ENCODE results near the gene CNGA3. TPM values are rescaled to one million over a fixed set of nuclear protein-coding genes. Genes with fewer than 3 reads are reported as not detected.

Gene CNGA3
- total RNA-seq, 2 experiments from 2014 or later, result not detected

DNA sequence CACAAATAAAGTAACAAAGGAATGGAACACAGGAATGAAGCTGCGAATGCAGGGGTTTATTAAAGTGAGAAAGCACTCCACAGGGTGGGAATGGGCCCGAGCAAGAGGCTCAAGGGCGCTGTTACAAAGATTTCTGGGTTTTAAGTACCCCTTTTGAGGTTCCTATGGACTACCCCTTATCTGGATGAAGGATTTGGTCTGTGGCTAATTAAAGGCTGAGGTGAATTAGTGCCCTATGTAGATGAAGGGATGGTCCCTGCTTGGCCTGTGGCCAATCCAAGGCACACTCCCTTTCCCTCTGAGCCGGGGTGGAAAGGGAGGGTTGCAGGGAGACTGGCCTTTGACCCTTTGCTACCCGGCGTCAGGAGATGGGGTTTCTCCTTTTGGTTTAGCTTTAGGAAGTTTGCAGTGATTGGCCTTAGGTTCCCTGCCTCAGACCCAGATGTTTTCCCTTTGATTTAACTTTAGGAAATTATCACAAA is 47.5 kb upstream of the CNGA3 start:
- no peak overlapping the region for H2AFZ ChIP-seq (ENCODE audit: low read length)
- H3K27ac ChIP-seq (ENCODE audit: low read depth, low read length, poor library complexity, severe bottlenecking), result no peak overlapping the region
- TF ChIP-seq EZH2phosphoT487 (IDR thresholded peaks at IDR 0.05; ENCODE audit: borderline replicate concordance, low read depth, low read length), result no peak
- TF ChIP-seq, protein P1, sequence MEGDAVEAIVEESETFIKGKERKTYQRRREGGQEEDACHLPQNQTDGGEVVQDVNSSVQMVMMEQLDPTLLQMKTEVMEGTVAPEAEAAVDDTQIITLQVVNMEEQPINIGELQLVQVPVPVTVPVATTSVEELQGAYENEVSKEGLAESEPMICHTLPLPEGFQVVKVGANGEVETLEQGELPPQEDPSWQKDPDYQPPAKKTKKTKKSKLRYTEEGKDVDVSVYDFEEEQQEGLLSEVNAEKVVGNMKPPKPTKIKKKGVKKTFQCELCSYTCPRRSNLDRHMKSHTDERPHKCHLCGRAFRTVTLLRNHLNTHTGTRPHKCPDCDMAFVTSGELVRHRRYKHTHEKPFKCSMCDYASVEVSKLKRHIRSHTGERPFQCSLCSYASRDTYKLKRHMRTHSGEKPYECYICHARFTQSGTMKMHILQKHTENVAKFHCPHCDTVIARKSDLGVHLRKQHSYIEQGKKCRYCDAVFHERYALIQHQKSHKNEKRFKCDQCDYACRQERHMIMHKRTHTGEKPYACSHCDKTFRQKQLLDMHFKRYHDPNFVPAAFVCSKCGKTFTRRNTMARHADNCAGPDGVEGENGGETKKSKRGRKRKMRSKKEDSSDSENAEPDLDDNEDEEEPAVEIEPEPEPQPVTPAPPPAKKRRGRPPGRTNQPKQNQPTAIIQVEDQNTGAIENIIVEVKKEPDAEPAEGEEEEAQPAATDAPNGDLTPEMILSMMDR (conservative IDR thresholded peaks at IDR 0.05; ENCODE audit: low read length), result no peak
- ChIA-PET CTCF (ENCODE audit: unreplicated experiment) (no interaction called here), POLR2A (no interaction called here)
- H3K79me2 ChIP-seq (ENCODE audit: insufficient read depth, low read depth, low read length), result no peaks in the 10 kb centered on the region
- H4K20me1 ChIP-seq (ENCODE audit: insufficient read depth, low read length), result no peaks in the 10 kb centered on the region
- no peak overlapping the region for H3K4me2 ChIP-seq (ENCODE audit: low read length)
- DNase-seq (ENCODE audit: low spot score), result no peak
- H3K4me3 ChIP-seq (ENCODE audit: low read depth, low read length, poor library complexity, severe bottlenecking), result no peak overlapping the region
- H3K4me1 ChIP-seq (ENCODE audit: insufficient read depth, low read length, poor library complexity, severe bottlenecking), result no peaks in the 10 kb centered on the region
- no TSS peak for BruUV-seq (replicated peaks)
- no peaks in the 10 kb centered on the region for H3K36me3 ChIP-seq (ENCODE audit: insufficient read depth, low read length)
- H3K9me3 ChIP-seq (ENCODE audit: low read length), result no peaks in the 10 kb centered on the region
- no peaks in the 10 kb centered on the region for H3K9me2 ChIP-seq (ENCODE audit: insufficient read depth, low read length)
- intact Hi-C loops (cut with micrococcal nuclease; ENCODE audit: unreplicated experiment), result no loop called here

DNA sequence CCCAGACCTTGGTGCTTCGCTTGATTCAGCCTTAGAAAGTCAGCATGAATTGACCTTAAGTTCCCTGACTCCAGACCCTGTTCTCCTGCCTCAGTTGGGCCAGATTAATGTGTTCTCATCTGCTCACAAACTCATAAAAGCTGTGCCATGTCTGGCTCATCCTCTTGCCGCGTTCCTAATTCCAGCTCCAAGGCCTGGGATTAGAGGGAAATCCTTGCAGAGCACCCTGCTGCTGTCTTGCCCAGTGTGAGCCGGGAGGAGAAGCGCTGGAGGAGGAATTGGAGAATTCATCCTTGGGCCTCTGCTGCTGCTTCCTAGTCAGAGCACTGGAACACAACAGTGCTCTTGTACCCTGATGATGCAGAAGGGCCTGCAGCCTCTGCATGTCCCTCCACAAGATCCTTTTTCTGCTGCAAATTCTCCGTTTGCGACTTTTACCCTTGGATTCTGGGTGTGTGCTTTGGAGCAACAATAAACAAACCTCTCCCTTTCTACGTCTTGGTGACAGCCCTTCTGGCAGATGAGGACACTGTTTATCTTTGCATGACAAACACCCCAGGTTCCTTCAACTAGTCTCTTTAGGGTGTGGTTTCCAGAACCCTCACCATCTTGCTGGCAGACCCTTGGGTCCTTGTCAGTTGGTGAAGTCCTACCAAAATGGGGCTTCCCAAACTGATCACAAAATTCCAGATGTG is 46.9 kb upstream of the CNGA3 start:
- intact Hi-C loops (cut with micrococcal nuclease; ENCODE audit: unreplicated experiment), result no loop called here
- no peaks in the 10 kb centered on the region for H3K9me2 ChIP-seq (ENCODE audit: insufficient read depth, low read length)
- no peak overlapping the region for H3K4me2 ChIP-seq (ENCODE audit: low read length)
- H3K79me2 ChIP-seq (ENCODE audit: insufficient read depth, low read depth, low read length), result no peaks in the 10 kb centered on the region
- no peak overlapping the region for H3K4me3 ChIP-seq (ENCODE audit: low read depth, low read length, poor library complexity, severe bottlenecking)
- ChIA-PET POLR2A (no interaction called here), CTCF (ENCODE audit: unreplicated experiment) (no interaction called here)
- no peaks in the 10 kb centered on the region for H3K4me1 ChIP-seq (ENCODE audit: insufficient read depth, low read length, poor library complexity, severe bottlenecking)
- no peaks in the 10 kb centered on the region for H3K9me3 ChIP-seq (ENCODE audit: low read length)
- H4K20me1 ChIP-seq (ENCODE audit: insufficient read depth, low read length), result no peaks in the 10 kb centered on the region
- H3K36me3 ChIP-seq (ENCODE audit: insufficient read depth, low read length), result no peaks in the 10 kb centered on the region
- no TSS peak for BruUV-seq (replicated peaks)
- no peak overlapping the region for H2AFZ ChIP-seq (ENCODE audit: low read length)
- no peak overlapping the region for H3K27ac ChIP-seq (ENCODE audit: low read depth, low read length, poor library complexity, severe bottlenecking)
- TF ChIP-seq, protein P1 (conservative IDR thresholded peaks at IDR 0.05; ENCODE audit: low read length), result no peak
- TF ChIP-seq EZH2phosphoT487 (IDR thresholded peaks at IDR 0.05; ENCODE audit: borderline replicate concordance, low read depth, low read length), result no peak
- DNase-seq (ENCODE audit: low spot score), result no peak

DNA sequence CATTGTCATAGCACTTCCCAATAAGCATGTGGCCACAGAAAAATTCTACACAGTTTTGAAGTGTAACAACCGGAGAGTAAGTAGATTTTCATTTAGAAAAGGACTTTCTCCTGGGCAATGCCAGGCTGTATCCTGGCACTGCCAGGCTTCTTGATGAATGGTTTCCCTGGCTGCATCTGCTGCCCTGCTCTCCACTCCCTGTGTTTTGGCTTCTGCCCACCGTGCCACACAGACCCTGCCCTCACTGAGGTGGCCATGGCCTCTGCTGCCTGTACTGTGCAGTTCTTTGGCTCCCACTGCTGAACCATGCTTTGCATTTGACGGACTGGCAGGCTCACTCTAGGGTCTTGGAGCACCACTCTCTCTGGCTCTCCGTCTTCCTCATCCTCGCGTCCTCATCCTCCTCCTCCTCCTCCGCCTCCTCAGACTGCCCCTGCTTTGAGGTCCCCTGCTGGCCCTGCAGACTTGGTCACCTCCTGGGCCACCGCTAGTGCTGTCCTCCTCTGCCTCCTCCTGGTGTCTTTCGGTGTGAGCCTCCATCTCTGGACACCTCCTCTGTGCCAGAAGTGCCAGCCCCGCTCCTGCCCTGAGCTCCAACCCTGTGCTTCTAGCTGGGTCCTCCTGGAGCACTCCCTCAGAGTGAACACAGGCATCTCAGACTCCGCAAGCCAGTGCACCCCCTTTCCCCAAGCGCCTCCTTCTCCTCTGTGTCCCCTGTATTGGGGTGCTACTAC is 45.9 kb upstream of the CNGA3 start:
- CTCF ChIA-PET (ENCODE audit: unreplicated experiment), result no interaction called here
- Histone ChIP-seq H3K36me3 (ENCODE audit: insufficient read depth, low read length) (no peaks in the 10 kb centered on the region), H2AFZ (ENCODE audit: low read length) (no peak overlapping the region), H3K79me2 (ENCODE audit: insufficient read depth, low read depth, low read length) (no peaks in the 10 kb centered on the region), H3K4me3 (ENCODE audit: low read depth, low read length, poor library complexity, severe bottlenecking) (no peak overlapping the region), H3K27ac (ENCODE audit: low read depth, low read length, poor library complexity, severe bottlenecking) (no peak overlapping the region), H3K9me3 (ENCODE audit: low read length) (no peaks in the 10 kb centered on the region), H4K20me1 (ENCODE audit: insufficient read depth, low read length) (no peaks in the 10 kb centered on the region), H3K4me2 (ENCODE audit: low read length) (no peak overlapping the region), H3K4me1 (ENCODE audit: insufficient read depth, low read length, poor library complexity, severe bottlenecking) (no peaks in the 10 kb centered on the region), H3K9me2 (ENCODE audit: insufficient read depth, low read length) (no peaks in the 10 kb centered on the region)
- BruUV-seq (replicated peaks), result no TSS peak
- DNase-seq (ENCODE audit: low spot score), result no peak
- POLR2A ChIA-PET, result no interaction called here
- TF ChIP-seq EZH2phosphoT487 (IDR thresholded peaks at IDR 0.05; ENCODE audit: borderline replicate concordance, low read depth, low read length), result no peak
- TF ChIP-seq, protein P1 (conservative IDR thresholded peaks at IDR 0.05; ENCODE audit: low read length), result no peak
- intact Hi-C loops (cut with micrococcal nuclease; ENCODE audit: unreplicated experiment), result no loop called here

All from OCI-LY7 (cell line).